Vagina (tissue), 2 donors: ENCODE measurements around the gene PRR30. TPM values are rescaled to one million over a fixed set of nuclear protein-coding genes. Genes with fewer than 3 reads are reported as not detected.

Experiments used
- DNase-seq, 2 donors: peaks; one replicate each; pipeline ENCODE4 v3.0.0-alpha.2; 2017; ENCODE audit errors: extremely low spot score in 2 of 2
- H3K27ac ChIP-seq: fragments of 200-600 bp; sonication (generic); one replicate; pipeline ENCODE4 v1.5.1; 2019
- H3K27me3 ChIP-seq: fragments of 200-600 bp; sonication (generic); one replicate; pipeline ENCODE4 v1.5.1; 2019
- H3K36me3 ChIP-seq, 2 donors: fragments of 200-600 bp; sonication (generic); one replicate each; pipeline ENCODE4 v1.5.1; 2017 to 2019
- H3K4me1 ChIP-seq: fragments of 200-600 bp; sonication (generic); one replicate; pipeline ENCODE4 v1.5.1; 2019
- H3K4me3 ChIP-seq, 2 donors: fragments of 200-600 bp; sonication (generic); 1 replicate in 1 of 2; 2 replicates in 1 of 2; pipeline ENCODE4 v1.5.1; 2016 to 2019
- H3K9me3 ChIP-seq: fragments of 200-600 bp; sonication (generic); one replicate; pipeline ENCODE4 v1.5.1; 2019
- POLR2A ChIP-seq, 2 donors: fragments of 450-650 bp; IDR thresholded peaks; one replicate each; pipeline ENCODE4 v1.6.1; 2017; ENCODE audit warnings: antibody characterized with exemption in 2 of 2, mild to moderate bottlenecking in 2 of 2, moderate library complexity in 2 of 2
- POLR2AphosphoS5 ChIP-seq, 2 donors: sonication (generic); formaldehyde crosslinking; IDR thresholded peaks; one replicate each; pipeline ENCODE4 v1.9.0; 2017; ENCODE audit warnings: antibody characterized with exemption in 2 of 2, mild to moderate bottlenecking in 2 of 2, low read depth in 1 of 2; ENCODE audit not compliant: insufficient read depth in 1 of 2
- intact Hi-C: fragments of 100-400 bp; cut with DNase I; formaldehyde crosslinking; loops from one replicate; pipeline ENCODE4 v1.15.1; 2023
- total RNA-seq: library from RNA; depleted of rRNA; stranded (reverse); fragments of >200 nt; gene quantifications from one replicate; pipeline ENCODE4 v1.2.3, GENCODE V29; 2016
- TF ChIP-seq, protein P1 (sequence below), 3 experiments: fragments of 450-650 bp in 2 of 3; fragments of 200-600 bp in 1 of 3; sonication (generic) in 1 of 3; IDR thresholded peaks; one replicate each; pipeline ENCODE4 v1.5.1; 2017 to 2019; ENCODE audit warnings: antibody characterized with exemption in 3 of 3, mild to moderate bottlenecking in 2 of 3, moderate library complexity in 2 of 3

Gene PRR30
- total RNA-seq, 1 donor from 2014 or later, result not detected

GRCh38 chr2:27175330-27175729, 36.1 kb upstream of the PRR30 start:
- no peak for DNase-seq

DNA sequence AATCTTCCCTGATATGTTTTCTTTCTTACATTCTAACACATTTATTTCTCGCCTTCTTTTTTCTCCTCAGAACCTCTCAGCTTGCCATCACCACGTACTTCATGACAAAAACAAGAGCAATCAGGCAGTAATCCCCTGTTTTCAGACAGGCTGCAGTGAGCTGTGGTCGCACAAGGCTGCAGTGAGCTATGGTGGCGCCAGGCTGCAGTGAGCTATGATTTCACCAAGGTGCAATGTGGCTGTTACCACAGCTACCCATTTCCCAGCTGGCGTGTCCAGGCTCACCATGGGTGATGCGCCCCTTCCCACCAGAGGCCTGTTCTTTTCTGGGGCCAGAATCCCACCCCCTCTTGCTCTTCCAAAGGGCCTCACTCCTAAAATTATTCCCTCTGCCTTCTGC, 35.4 kb upstream of the PRR30 start:
- H3K9me3 ChIP-seq, result no peaks in the 10 kb centered on the region
- TF ChIP-seq POLR2AphosphoS5 (IDR thresholded peaks at IDR 0.05; ENCODE audit: insufficient read depth in 1 of 2, low read depth in 1 of 2), result no peak
- no peak for TF ChIP-seq POLR2A (IDR thresholded peaks at IDR 0.05)
- TF ChIP-seq, protein P1, sequence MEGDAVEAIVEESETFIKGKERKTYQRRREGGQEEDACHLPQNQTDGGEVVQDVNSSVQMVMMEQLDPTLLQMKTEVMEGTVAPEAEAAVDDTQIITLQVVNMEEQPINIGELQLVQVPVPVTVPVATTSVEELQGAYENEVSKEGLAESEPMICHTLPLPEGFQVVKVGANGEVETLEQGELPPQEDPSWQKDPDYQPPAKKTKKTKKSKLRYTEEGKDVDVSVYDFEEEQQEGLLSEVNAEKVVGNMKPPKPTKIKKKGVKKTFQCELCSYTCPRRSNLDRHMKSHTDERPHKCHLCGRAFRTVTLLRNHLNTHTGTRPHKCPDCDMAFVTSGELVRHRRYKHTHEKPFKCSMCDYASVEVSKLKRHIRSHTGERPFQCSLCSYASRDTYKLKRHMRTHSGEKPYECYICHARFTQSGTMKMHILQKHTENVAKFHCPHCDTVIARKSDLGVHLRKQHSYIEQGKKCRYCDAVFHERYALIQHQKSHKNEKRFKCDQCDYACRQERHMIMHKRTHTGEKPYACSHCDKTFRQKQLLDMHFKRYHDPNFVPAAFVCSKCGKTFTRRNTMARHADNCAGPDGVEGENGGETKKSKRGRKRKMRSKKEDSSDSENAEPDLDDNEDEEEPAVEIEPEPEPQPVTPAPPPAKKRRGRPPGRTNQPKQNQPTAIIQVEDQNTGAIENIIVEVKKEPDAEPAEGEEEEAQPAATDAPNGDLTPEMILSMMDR (IDR thresholded peaks at IDR 0.05), result no peak
- H3K27ac ChIP-seq, result no peak overlapping the region
- no peaks in the 10 kb centered on the region for H3K4me1 ChIP-seq
- no peaks in the 10 kb centered on the region for H3K36me3 ChIP-seq
- DNase-seq, result no peak
- no peak overlapping the region for H3K4me3 ChIP-seq
- no peaks in the 10 kb centered on the region for H3K27me3 ChIP-seq
- intact Hi-C loops, result no loop called here

More at GRCh38 chr2:27175330-27175729, 36.1 kb upstream of the PRR30 start:
- H3K4me3 ChIP-seq, result no peak overlapping the region
- H3K27me3 ChIP-seq, result no peaks in the 10 kb centered on the region
- H3K27ac ChIP-seq, result no peak overlapping the region
- no peaks in the 10 kb centered on the region for H3K9me3 ChIP-seq
- intact Hi-C loops, result no loop called here
- TF ChIP-seq, protein P1 (IDR thresholded peaks at IDR 0.05), result no peak
- TF ChIP-seq POLR2AphosphoS5 (IDR thresholded peaks at IDR 0.05; ENCODE audit: insufficient read depth in 1 of 2, low read depth in 1 of 2), result no peak
- TF ChIP-seq POLR2A (IDR thresholded peaks at IDR 0.05), result no peak
- H3K4me1 ChIP-seq, result no peaks in the 10 kb centered on the region
- H3K36me3 ChIP-seq, result no peaks in the 10 kb centered on the region

DNA sequence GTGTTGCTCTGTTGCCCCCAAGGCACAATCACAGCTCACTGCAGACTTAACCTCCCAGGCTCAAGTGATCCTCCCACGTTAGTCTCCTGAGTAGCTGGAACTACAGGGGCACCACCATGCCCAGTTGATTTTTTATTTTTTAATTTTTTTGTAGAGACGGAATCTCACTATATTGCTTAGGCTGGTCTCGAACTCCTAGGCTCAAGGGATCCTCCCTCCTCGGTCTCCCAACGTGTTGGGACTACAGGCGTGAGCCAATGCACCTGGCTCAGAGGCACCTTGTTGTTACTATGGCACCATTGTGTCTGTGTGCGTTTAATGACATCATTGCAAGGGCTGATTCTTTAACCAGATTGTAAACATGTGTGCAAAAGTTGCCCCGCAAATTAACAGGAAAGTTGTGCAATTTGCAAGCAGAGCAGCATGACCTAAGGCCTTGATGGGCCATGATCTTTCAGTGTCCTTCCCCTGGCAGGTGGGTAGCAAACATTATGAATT, 32.2 kb upstream of the PRR30 start:
- Histone ChIP-seq H3K36me3 (no peaks in the 10 kb centered on the region), H3K4me3 (no peak overlapping the region), H3K4me1 (no peaks in the 10 kb centered on the region), H3K27me3 (no peaks in the 10 kb centered on the region), H3K27ac (no peak overlapping the region), H3K9me3 (no peaks in the 10 kb centered on the region)
- no peak for TF ChIP-seq POLR2AphosphoS5 (IDR thresholded peaks at IDR 0.05; ENCODE audit: insufficient read depth in 1 of 2, low read depth in 1 of 2)
- TF ChIP-seq, protein P1 (IDR thresholded peaks at IDR 0.05), result no peak
- no peak for TF ChIP-seq POLR2A (IDR thresholded peaks at IDR 0.05)
- intact Hi-C loops, result no loop called here
- no peak for DNase-seq

DNA sequence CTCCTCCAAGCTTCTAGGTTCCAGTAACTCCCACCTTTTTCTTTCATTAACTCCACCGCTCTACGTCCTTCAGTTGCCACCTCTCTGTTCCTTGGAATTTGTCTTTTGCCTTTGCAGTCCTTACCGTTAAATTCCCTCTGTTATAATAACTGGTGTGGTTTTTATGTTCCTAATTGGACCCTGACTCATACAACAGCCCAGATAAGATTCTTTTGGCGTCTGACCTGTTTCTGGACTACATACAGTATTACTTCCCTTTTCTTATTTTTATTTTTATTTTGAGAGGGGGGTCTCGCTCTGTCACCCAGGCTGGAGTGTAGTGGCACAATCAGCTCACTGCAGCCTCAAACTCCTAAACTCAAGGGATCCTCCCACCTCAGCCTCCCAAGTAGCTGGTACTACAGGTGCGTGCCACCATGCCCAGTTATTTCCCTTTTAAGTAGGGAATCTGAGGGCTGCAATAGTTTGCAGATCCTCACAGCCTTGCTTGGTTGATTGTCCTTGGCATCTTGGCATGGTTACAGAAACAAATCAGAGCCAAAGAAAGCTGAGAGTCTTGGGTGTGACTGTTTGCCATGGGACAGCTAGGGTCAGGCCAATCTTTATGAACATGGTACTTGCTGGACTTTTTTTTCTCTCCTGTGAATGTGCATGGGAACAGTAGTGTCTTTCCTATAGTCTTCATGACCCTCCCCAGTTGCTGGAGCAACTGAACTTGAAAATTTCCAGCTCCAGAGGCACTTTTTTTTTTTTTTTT, 31.5 kb upstream of the PRR30 start:
- H3K36me3 ChIP-seq, result no peaks in the 10 kb centered on the region
- H3K4me1 ChIP-seq, result no peaks in the 10 kb centered on the region
- TF ChIP-seq, protein P1 (IDR thresholded peaks at IDR 0.05), result no peak
- no peak for TF ChIP-seq POLR2AphosphoS5 (IDR thresholded peaks at IDR 0.05; ENCODE audit: insufficient read depth in 1 of 2, low read depth in 1 of 2)
- TF ChIP-seq POLR2A (IDR thresholded peaks at IDR 0.05), result no peak
- no peaks in the 10 kb centered on the region for H3K9me3 ChIP-seq
- DNase-seq, result no peak
- H3K4me3 ChIP-seq, result no peak overlapping the region
- no peaks in the 10 kb centered on the region for H3K27me3 ChIP-seq
- H3K27ac ChIP-seq, result no peak overlapping the region
- intact Hi-C loops, result no loop called here
